Neural cell (in vitro differentiated cells): Measurements from ENCODE around the gene PSPH.
"Not testable (repeated sequence)": the region's sequence is repeated elsewhere in the genome, so short reads cannot be mapped to it uniquely, and the experiment has no call there.

Experiments
- CTCF ChIP-seq: fragments of 450-650 bp; IDR thresholded peaks from 2 replicates; pipeline ENCODE4 v1.5.1; 2014; ENCODE audit warnings: antibody characterized with exemption, mild to moderate bottlenecking, moderate library complexity; ENCODE audit not compliant: poor library complexity, severe bottlenecking
- EP300 ChIP-seq: fragments of 450-650 bp; conservative IDR thresholded peaks from 2 replicates; pipeline ENCODE4 v1.6.1; 2014; ENCODE audit warnings: antibody characterized with exemption, mild to moderate bottlenecking, moderate library complexity; ENCODE audit not compliant: poor library complexity, severe bottlenecking
- EZH2 ChIP-seq: fragments of 200-600, 300-800 bp; shearing (Covaris generic), sonication (generic); IDR thresholded peaks from 2 replicates; pipeline ENCODE4 v1.6.1; 2014; ENCODE audit warnings: antibody characterized with exemption, low read length, borderline replicate concordance, mild to moderate bottlenecking; ENCODE audit not compliant: insufficient read depth, poor library complexity, severe bottlenecking
- POLR2AphosphoS5 ChIP-seq: IDR thresholded peaks from 2 replicates; pipeline ENCODE4 v1.6.1; 2012
- RAD21 ChIP-seq: fragments of 450-650 bp; conservative IDR thresholded peaks from 2 replicates; pipeline ENCODE4 v1.6.1; 2014; ENCODE audit warnings: antibody characterized with exemption, mild to moderate bottlenecking, moderate library complexity
- REST ChIP-seq: IDR thresholded peaks from 2 replicates; pipeline ENCODE4 v1.6.1; 2012; ENCODE audit warnings: borderline replicate concordance
- TAF1 ChIP-seq: IDR thresholded peaks from 2 replicates; pipeline ENCODE4 v1.6.1; 2012; ENCODE audit warnings: low read depth

- TF ChIP-seq CTCF, POLR2AphosphoS5, EP300, REST, EZH2, RAD21, TAF1: not testable (repeated sequence)
Observed at GRCh38 chr7:56031556-56031955, 19.7 kb downstream of the PSPH start.
